Liver (tissue), 2 donors: ENCODE measurements around the gene EPB41L1.

Source experiments
- YY1 ChIP-seq: IDR thresholded peaks from 2 replicates; pipeline ENCODE4 v1.6.1; 2016; ENCODE audit warnings: antibody characterized with exemption, mild to moderate bottlenecking
- TF ChIP-seq, protein P1 (sequence below): fragments of 150-350 bp; IDR thresholded peaks from 2 replicates; pipeline ENCODE4 v1.5.1; 2017; ENCODE audit warnings: improper control_type of control experiment, low read depth, low read length; ENCODE audit not compliant: missing input control
- donor health status: healthy.

GRCh38 chr20:36241678-36242077 is 87.1 kb downstream of the EPB41L1 start:
- TF ChIP-seq, protein P1, sequence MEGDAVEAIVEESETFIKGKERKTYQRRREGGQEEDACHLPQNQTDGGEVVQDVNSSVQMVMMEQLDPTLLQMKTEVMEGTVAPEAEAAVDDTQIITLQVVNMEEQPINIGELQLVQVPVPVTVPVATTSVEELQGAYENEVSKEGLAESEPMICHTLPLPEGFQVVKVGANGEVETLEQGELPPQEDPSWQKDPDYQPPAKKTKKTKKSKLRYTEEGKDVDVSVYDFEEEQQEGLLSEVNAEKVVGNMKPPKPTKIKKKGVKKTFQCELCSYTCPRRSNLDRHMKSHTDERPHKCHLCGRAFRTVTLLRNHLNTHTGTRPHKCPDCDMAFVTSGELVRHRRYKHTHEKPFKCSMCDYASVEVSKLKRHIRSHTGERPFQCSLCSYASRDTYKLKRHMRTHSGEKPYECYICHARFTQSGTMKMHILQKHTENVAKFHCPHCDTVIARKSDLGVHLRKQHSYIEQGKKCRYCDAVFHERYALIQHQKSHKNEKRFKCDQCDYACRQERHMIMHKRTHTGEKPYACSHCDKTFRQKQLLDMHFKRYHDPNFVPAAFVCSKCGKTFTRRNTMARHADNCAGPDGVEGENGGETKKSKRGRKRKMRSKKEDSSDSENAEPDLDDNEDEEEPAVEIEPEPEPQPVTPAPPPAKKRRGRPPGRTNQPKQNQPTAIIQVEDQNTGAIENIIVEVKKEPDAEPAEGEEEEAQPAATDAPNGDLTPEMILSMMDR = no peak
- TF ChIP-seq YY1 = no peak
